Measurements from ENCODE around the gene TAF8.

- no peak for TF ChIP-seq CTCF (conservative IDR thresholded peaks at IDR 0.05 in 1 of 2, IDR thresholded peaks at IDR 0.05 in 1 of 2; ENCODE audit: extremely low read depth in 1 of 2, insufficient read depth in 1 of 2, low read depth in 1 of 2, low read length in 2 of 2)
- TF ChIP-seq EZH2 (IDR thresholded peaks at IDR 0.05; ENCODE audit: borderline replicate concordance, low read length), result no peak
These were observed 2.4 kb upstream of the TAF8 start for GRCh38 chr6:42047790-42048405.

Data from mammary epithelial cell (primary cell).